Measurements from ENCODE around the gene PON1. TPM values are rescaled to one million over a fixed set of nuclear protein-coding genes. Genes with fewer than 3 reads are reported as not detected.

Gene PON1
- total and polyA plus RNA-seq, 5 donors from 2014 or later, result not detected

DNA sequence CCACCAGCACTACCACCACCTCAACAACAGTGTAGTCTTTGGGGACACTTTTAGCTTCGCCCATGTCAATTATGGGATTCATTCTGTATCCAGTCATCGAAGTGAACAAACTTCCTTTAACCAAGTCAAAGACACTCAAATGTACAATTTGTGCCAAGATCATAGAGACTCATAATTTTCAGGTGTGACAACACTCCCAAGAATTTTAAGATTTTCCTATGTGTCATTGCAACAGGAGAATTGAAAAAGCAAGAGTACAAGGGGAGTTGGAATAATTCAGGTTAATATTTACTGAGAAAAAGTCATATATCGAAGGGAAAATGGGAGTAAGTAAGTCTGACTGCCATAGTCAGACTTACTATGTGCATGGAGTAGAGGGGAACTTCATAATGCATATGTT, 26.2 kb downstream of the PON1 start:
- H3K27ac ChIP-seq (ENCODE audit: insufficient read depth, low read length, poor library complexity, severe bottlenecking), result no peak overlapping the region
- DNase-seq (no peak), ATAC-seq (ENCODE audit: low read depth in 2 of 2) (no peak)
- no peaks in the 10 kb centered on the region for H3K4me1 Mint-ChIP-seq
- H3K4me3 ChIP-seq (ENCODE audit: low read depth, low read length), result no peak overlapping the region
- no peak overlapping the region for H3K4me3 Mint-ChIP-seq
- H3K9me3 ChIP-seq (ENCODE audit: control insufficient read depth in 2 of 2, low read length in 2 of 2), result no peaks in the 10 kb centered on the region
- H3K27me3 Mint-ChIP-seq, result peaks cover 7% of the 10 kb centered on the region
- H3K9me3 Mint-ChIP-seq, result peaks cover 0 to 4% (median 0%) of the 10 kb centered on the region in 7 donors
- no peaks in the 10 kb centered on the region for H3K36me3 ChIP-seq (ENCODE audit: control insufficient read depth, insufficient read depth, low read length)
- H3K27me3 ChIP-seq (ENCODE audit: control insufficient read depth, insufficient read depth, low read length), result no peaks in the 10 kb centered on the region
- H3K36me3 Mint-ChIP-seq, result no peaks in the 10 kb centered on the region
- H3K4me1 ChIP-seq (ENCODE audit: control insufficient read depth, insufficient read depth, low read length, poor library complexity, severe bottlenecking), result no peaks in the 10 kb centered on the region
- no peak overlapping the region for H3K27ac Mint-ChIP-seq

DNA sequence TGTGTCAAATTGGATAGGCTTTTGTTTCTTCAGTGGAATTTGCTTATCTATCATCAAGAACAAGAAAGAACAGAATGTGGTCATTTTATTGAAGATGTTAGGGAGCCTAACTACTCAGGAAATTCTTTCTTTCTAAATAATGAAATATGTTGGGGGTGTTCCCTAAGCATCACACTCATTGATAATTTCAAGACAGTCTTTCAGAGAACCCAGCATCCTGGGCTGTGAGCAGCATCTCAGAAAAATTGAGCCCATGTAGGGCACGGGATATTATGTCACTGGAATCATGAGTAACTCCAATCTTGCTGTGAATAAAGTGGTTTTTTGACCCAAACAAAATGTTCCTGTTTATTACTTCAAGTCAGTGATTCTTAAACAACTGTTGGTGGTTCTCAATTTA, 27.3 kb downstream of the PON1 start:
- no peak overlapping the region for H3K27ac Mint-ChIP-seq
- no peak for ATAC-seq (ENCODE audit: low read depth in 2 of 2)
- H3K4me1 ChIP-seq (ENCODE audit: control insufficient read depth, insufficient read depth, low read length, poor library complexity, severe bottlenecking), result no peaks in the 10 kb centered on the region

DNA sequence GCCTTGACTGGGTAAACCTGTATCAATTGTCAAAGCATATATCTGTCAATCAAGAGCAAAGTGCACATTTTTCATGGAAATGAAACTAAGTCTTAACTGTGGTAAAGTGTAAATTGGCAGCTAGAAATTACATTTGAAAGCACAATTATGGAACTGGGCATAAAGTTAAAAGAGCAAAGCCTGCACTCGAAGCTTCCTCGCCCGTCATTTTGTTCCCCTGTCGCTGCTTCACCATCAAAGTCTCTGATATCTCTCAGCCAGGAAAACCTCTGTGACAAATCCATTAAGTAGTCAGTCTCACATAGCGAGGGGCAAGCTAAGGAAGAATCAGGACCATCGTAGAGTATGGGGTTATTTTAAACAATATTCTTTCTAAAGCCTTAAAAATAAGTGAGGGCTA, 27.9 kb downstream of the PON1 start:
- no peak for DNase-seq
- Histone ChIP-seq H3K4me3 (ENCODE audit: low read depth, low read length) (no peak overlapping the region), H3K9me3 (ENCODE audit: control insufficient read depth in 2 of 2, low read length in 2 of 2) (no peaks in the 10 kb centered on the region), H3K27ac (ENCODE audit: insufficient read depth, low read length, poor library complexity, severe bottlenecking) (no peak overlapping the region), H3K36me3 (ENCODE audit: control insufficient read depth, insufficient read depth, low read length) (no peaks in the 10 kb centered on the region), H3K4me1 (ENCODE audit: control insufficient read depth, insufficient read depth, low read length, poor library complexity, severe bottlenecking) (no peaks in the 10 kb centered on the region), H3K27me3 (ENCODE audit: control insufficient read depth, insufficient read depth, low read length) (no peaks in the 10 kb centered on the region)
- Mint-ChIP-seq H3K9me3 (peaks cover 0 to 4% (median 0%) of the 10 kb centered on the region in 7 donors), H3K27me3 (peaks cover 7% of the 10 kb centered on the region), H3K27ac (no peak overlapping the region), H3K4me3 (no peak overlapping the region), H3K36me3 (no peaks in the 10 kb centered on the region), H3K4me1 (no peaks in the 10 kb centered on the region)
- no peak for ATAC-seq (ENCODE audit: low read depth in 2 of 2)

More for the DNA sequence above, 27.3 kb downstream of the PON1 start:
- Histone ChIP-seq H3K9me3 (ENCODE audit: control insufficient read depth in 2 of 2, low read length in 2 of 2) (no peaks in the 10 kb centered on the region), H3K4me3 (ENCODE audit: low read depth, low read length) (no peak overlapping the region), H3K27ac (ENCODE audit: insufficient read depth, low read length, poor library complexity, severe bottlenecking) (no peak overlapping the region), H3K27me3 (ENCODE audit: control insufficient read depth, insufficient read depth, low read length) (no peaks in the 10 kb centered on the region), H3K36me3 (ENCODE audit: control insufficient read depth, insufficient read depth, low read length) (no peaks in the 10 kb centered on the region)
- Mint-ChIP-seq H3K36me3 (no peaks in the 10 kb centered on the region), H3K27me3 (peaks cover 7% of the 10 kb centered on the region), H3K4me1 (no peaks in the 10 kb centered on the region), H3K9me3 (peaks cover 0 to 4% (median 0%) of the 10 kb centered on the region in 7 donors), H3K4me3 (no peak overlapping the region)
- DNase-seq, result no peak

DNA sequence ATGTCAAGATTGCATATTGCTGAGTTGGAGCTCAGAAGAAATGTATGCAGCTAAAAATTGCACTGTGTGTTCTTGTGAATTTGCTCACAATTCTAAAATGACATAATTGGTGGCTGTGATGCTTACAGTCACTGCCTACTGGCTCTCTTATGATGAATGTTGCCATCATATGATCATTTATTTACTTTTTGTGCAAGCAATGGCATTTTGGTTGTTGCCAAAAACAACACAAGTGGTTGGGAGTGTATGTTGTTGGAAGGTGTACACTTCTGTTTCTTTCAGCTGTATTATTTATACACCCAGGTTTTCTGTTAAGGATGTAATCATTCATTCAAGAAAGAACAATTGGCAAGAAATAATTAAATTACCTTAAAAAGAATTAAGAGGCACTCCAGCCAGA, 28.9 kb downstream of the PON1 start:
- ATAC-seq (ENCODE audit: low read depth in 2 of 2), result no peak
- H3K27me3 ChIP-seq (ENCODE audit: control insufficient read depth, insufficient read depth, low read length), result no peaks in the 10 kb centered on the region
- DNase-seq, result no peak
- Mint-ChIP-seq H3K36me3 (no peaks in the 10 kb centered on the region), H3K9me3 (peaks cover 0 to 4% (median 0%) of the 10 kb centered on the region in 7 donors), H3K27me3 (peaks cover 7% of the 10 kb centered on the region), H3K27ac (no peak overlapping the region), H3K4me1 (no peaks in the 10 kb centered on the region), H3K4me3 (no peak overlapping the region)
- no peaks in the 10 kb centered on the region for H3K36me3 ChIP-seq (ENCODE audit: control insufficient read depth, insufficient read depth, low read length)
- H3K27ac ChIP-seq (ENCODE audit: insufficient read depth, low read length, poor library complexity, severe bottlenecking), result no peak overlapping the region
- no peak overlapping the region for H3K4me3 ChIP-seq (ENCODE audit: low read depth, low read length)
- H3K9me3 ChIP-seq (ENCODE audit: control insufficient read depth in 2 of 2, low read length in 2 of 2), result no peaks in the 10 kb centered on the region
- H3K4me1 ChIP-seq (ENCODE audit: control insufficient read depth, insufficient read depth, low read length, poor library complexity, severe bottlenecking), result no peaks in the 10 kb centered on the region

DNA sequence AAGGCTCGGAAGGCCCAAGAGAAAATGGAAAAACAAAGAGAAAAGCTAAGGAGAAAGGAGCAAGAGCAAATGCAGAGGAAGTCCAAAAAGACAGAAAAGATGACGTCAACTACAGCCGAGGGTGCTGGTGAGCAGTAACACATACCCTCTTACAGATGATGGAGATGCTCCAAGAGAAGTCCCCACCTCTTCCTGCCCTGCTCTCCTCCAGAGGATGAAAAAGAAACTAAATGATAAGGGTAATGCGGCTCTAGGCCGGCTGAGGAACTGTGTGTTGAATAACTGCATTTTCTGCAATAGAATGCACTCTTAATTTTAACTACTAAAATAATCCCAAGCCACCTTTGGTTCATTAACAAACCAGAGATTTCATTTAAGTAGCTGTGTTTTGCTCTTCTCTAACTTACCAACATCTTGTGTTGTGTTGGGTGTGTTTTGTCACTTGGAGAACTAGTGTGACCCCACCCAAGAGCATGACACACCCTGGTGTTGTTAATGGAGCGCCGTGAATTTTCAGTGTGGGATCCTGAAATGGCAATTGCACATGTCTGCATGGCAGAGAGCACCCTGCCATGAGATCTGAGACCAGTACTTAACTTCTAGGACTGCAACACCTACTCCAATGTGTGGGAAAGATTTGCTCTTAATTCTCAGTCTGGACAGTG, 34.0 kb downstream of the PON1 start:
- Histone ChIP-seq H3K4me3 (ENCODE audit: low read depth, low read length) (no peak overlapping the region), H3K27ac (ENCODE audit: insufficient read depth, low read length, poor library complexity, severe bottlenecking) (no peak overlapping the region), H3K27me3 (ENCODE audit: control insufficient read depth, insufficient read depth, low read length) (no peaks in the 10 kb centered on the region), H3K36me3 (ENCODE audit: control insufficient read depth, insufficient read depth, low read length) (no peaks in the 10 kb centered on the region), H3K4me1 (ENCODE audit: control insufficient read depth, insufficient read depth, low read length, poor library complexity, severe bottlenecking) (no peaks in the 10 kb centered on the region), H3K9me3 (ENCODE audit: control insufficient read depth in 2 of 2, low read length in 2 of 2) (no peaks in the 10 kb centered on the region)
- Mint-ChIP-seq H3K4me1 (no peaks in the 10 kb centered on the region), H3K27me3 (no peaks in the 10 kb centered on the region), H3K4me3 (no peak overlapping the region), H3K9me3 (peaks cover 0 to 4% (median 0%) of the 10 kb centered on the region in 7 donors), H3K36me3 (no peaks in the 10 kb centered on the region), H3K27ac (no peak overlapping the region)
- ATAC-seq (ENCODE audit: low read depth in 2 of 2) (no peak), DNase-seq (no peak)

DNA sequence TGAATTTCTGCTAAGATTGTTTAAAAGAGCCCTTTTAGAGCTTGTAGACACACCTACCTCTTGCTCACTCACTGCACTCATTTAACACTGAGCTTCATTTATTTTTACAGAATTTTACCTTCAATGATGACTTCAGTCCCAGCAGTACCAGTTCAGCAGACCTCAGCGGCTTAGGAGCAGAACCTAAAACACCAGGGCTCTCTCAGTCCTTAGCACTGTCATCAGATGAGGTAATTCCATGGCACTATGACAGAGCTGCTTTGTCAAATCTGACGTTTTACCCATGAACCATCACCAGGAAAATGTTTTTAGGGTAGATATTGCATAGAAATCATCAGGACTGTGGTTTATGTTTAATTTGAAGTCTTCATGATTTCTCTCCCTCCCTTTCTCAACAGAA, 38.2 kb downstream of the PON1 start:
- H3K27me3 ChIP-seq (ENCODE audit: control insufficient read depth, insufficient read depth, low read length), result no peaks in the 10 kb centered on the region
- H3K4me3 Mint-ChIP-seq, result no peak overlapping the region
- H3K27ac Mint-ChIP-seq, result no peak overlapping the region
- H3K36me3 Mint-ChIP-seq, result no peaks in the 10 kb centered on the region
- no peak for ATAC-seq (ENCODE audit: low read depth in 2 of 2)
- peaks cover 0 to 4% (median 0%) of the 10 kb centered on the region in 7 donors for H3K9me3 Mint-ChIP-seq
- no peaks in the 10 kb centered on the region for H3K4me1 Mint-ChIP-seq
- H3K9me3 ChIP-seq (ENCODE audit: control insufficient read depth in 2 of 2, low read length in 2 of 2), result no peaks in the 10 kb centered on the region
- H3K27ac ChIP-seq (ENCODE audit: insufficient read depth, low read length, poor library complexity, severe bottlenecking), result no peak overlapping the region
- no peaks in the 10 kb centered on the region for H3K4me1 ChIP-seq (ENCODE audit: control insufficient read depth, insufficient read depth, low read length, poor library complexity, severe bottlenecking)
- H3K36me3 ChIP-seq (ENCODE audit: control insufficient read depth, insufficient read depth, low read length), result no peaks in the 10 kb centered on the region
- no peaks in the 10 kb centered on the region for H3K27me3 Mint-ChIP-seq
- H3K4me3 ChIP-seq (ENCODE audit: low read depth, low read length), result no peak overlapping the region
- no peak for DNase-seq

DNA sequence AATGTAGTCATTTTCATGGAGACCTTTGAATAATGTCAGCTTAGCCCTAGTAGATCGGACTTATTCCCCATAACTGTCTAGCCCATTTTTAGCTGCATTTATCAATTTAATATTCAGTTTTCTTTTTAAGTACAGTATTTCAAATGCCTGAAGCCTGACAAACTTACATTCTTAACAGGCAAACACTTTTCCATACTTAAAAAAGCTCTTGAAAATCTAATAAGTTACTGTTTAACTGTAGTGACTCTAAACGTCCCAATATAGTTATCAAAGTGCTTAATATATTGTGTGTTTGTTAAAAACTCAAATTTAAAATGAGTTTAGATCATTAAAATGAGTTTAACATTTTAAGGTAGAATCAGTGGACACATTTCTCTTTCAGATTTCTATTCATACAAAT, 44.9 kb downstream of the PON1 start:
- no peak for ATAC-seq (ENCODE audit: low read depth in 2 of 2)

DNA sequence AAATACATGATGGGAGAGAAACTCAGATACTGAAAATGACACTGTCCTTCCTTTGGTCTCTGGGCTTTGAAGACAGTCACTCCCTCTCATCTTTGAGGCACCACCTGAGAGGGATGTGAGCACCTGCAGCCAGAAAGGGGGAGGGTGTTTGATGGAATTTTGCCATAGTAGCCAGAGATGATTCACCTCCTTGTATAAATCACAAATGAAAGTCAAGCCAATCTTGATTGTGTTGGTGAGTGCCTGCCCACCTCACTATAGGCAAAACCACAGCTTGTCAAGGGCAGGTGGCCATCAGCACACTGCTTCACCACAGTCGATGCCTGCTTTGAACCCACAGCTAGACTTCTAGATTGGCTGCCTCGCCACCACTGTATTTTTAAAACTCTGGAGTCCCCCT, 48.2 kb downstream of the PON1 start:
- H3K27ac Mint-ChIP-seq, result no peak overlapping the region
- H3K36me3 ChIP-seq (ENCODE audit: control insufficient read depth, insufficient read depth, low read length), result no peaks in the 10 kb centered on the region
- no peak overlapping the region for H3K27ac ChIP-seq (ENCODE audit: insufficient read depth, low read length, poor library complexity, severe bottlenecking)
- ATAC-seq (ENCODE audit: low read depth in 2 of 2), result no peak
- no peak overlapping the region for H3K4me3 ChIP-seq (ENCODE audit: low read depth, low read length)
- no peaks in the 10 kb centered on the region for H3K27me3 ChIP-seq (ENCODE audit: control insufficient read depth, insufficient read depth, low read length)
- H3K4me1 ChIP-seq (ENCODE audit: control insufficient read depth, insufficient read depth, low read length, poor library complexity, severe bottlenecking), result no peaks in the 10 kb centered on the region
- H3K9me3 ChIP-seq (ENCODE audit: control insufficient read depth in 2 of 2, low read length in 2 of 2), result no peaks in the 10 kb centered on the region
- H3K36me3 Mint-ChIP-seq, result no peaks in the 10 kb centered on the region
- no peaks in the 10 kb centered on the region for H3K4me1 Mint-ChIP-seq
- peaks cover 0 to 1% (median 0%) of the 10 kb centered on the region in 7 donors for H3K9me3 Mint-ChIP-seq
- H3K4me3 Mint-ChIP-seq, result no peak overlapping the region
- no peak for DNase-seq
- peaks cover 4% of the 10 kb centered on the region for H3K27me3 Mint-ChIP-seq

More for the DNA sequence above, 44.9 kb downstream of the PON1 start:
- DNase-seq, result no peak
- Histone ChIP-seq H3K27me3 (ENCODE audit: control insufficient read depth, insufficient read depth, low read length) (no peaks in the 10 kb centered on the region), H3K9me3 (ENCODE audit: control insufficient read depth in 2 of 2, low read length in 2 of 2) (no peaks in the 10 kb centered on the region), H3K36me3 (ENCODE audit: control insufficient read depth, insufficient read depth, low read length) (no peaks in the 10 kb centered on the region), H3K27ac (ENCODE audit: insufficient read depth, low read length, poor library complexity, severe bottlenecking) (no peak overlapping the region), H3K4me3 (ENCODE audit: low read depth, low read length) (no peak overlapping the region), H3K4me1 (ENCODE audit: control insufficient read depth, insufficient read depth, low read length, poor library complexity, severe bottlenecking) (no peaks in the 10 kb centered on the region)
- Mint-ChIP-seq H3K4me1 (no peaks in the 10 kb centered on the region), H3K27me3 (no peaks in the 10 kb centered on the region), H3K9me3 (peaks cover 0 to 1% (median 0%) of the 10 kb centered on the region in 7 donors), H3K36me3 (no peaks in the 10 kb centered on the region), H3K27ac (no peak overlapping the region), H3K4me3 (no peak overlapping the region)
